GM12878 (cell line): ENCODE data around the gene CRX. TPM values are rescaled to one million over a fixed set of nuclear protein-coding genes. Genes with fewer than 3 reads are reported as not detected.

ENCODE experiments used
- ATAC-seq: fragments of 200-7000 bp; cut with Tn5 transposase; 3 replicates; pipeline ENCODE4 v1.9.1; 2020; ENCODE audit warnings: mild to moderate bottlenecking, moderate library complexity
- Bru-seq: library from RNA; stranded (reverse); fragments of 400-500 nt; gene quantifications from one replicate; lab custom pipeline; 2021; lab: Mats Ljungman, UMichigan
- BruChase-seq, 2 experiments: library from RNA; stranded (reverse); fragments of 400-500 nt; gene quantifications; one replicate each; lab custom pipeline; 2021; lab: Mats Ljungman, UMichigan
- BruUV-seq: library from RNA; stranded (reverse); fragments of 400-500 nt; replicated peaks from 2 replicates; lab custom pipeline; 2021; lab: Mats Ljungman, UMichigan
- CTCF ChIA-PET: fragments of 300-600 bp; sonication (Branson Sonifier 250); formaldehyde crosslinking; extraction: SDS; loops from one replicate; lab custom pipeline; 2021; ENCODE audit warnings: inconsistent platforms; lab: Yijun Ruan, JAX
- POLR2A ChIA-PET: fragments of 350-600 bp; formaldehyde crosslinking; extraction: SDS; loops from one replicate; lab custom pipeline; 2021; ENCODE audit warnings: inconsistent platforms; lab: Charles Lee
- RAD21 ChIA-PET: fragments of 300-600 bp; sonication (Branson Sonifier 250); formaldehyde crosslinking; loops from one replicate; lab custom pipeline; 2023; ENCODE audit warnings: antibody characterized with exemption; ENCODE audit not compliant: unreplicated experiment; lab: Charles Lee
- SMC1A ChIA-PET: fragments of 300-600 bp; sonication (Branson Sonifier 250); formaldehyde crosslinking; loops from one replicate; lab custom pipeline; 2023; ENCODE audit not compliant: unreplicated experiment, uncharacterized antibody; lab: Charles Lee
- DNase-seq: peaks from one replicate; pipeline ENCODE4 v3.0.0-alpha.2; 2011; ENCODE audit warnings: low read depth, low spot score
- FAIRE-seq: peaks from 3 replicates; lab custom pipeline; 2011; peaks lifted over from hg19 to GRCh38; lab: Jason Lieb, UNC
- H2AFZ ChIP-seq: 2 replicates; pipeline ENCODE4 v1.6.0; 2011; ENCODE audit warnings: low read depth, low read length, control low read depth; ENCODE audit not compliant: control insufficient read depth
- H3K27ac ChIP-seq: 2 replicates; pipeline ENCODE4 v1.5.1; 2011; ENCODE audit warnings: control low read depth; ENCODE audit not compliant: control insufficient read depth, insufficient read depth
- H3K27me3 ChIP-seq, 2 experiments: replicated peaks in 1 of 2; 2 replicates each; pipeline versions ENCODE4 v1.6.0 to v1.6.1; 2011; ENCODE audit warnings: low read length in 1 of 2; ENCODE audit not compliant: control insufficient read depth in 2 of 2, insufficient read depth in 2 of 2
- H3K36me3 ChIP-seq, 2 experiments: 2 replicates each; pipeline ENCODE4 v1.5.1; 2011; ENCODE audit warnings: low read length in 1 of 2; ENCODE audit not compliant: control insufficient read depth in 2 of 2, insufficient read depth in 2 of 2
- H3K4me1 ChIP-seq: 2 replicates; pipeline ENCODE4 v1.6.1; 2011; ENCODE audit warnings: mild to moderate bottlenecking, low read length, moderate library complexity, mixed read lengths; ENCODE audit not compliant: control insufficient read depth, insufficient read depth
- H3K4me2 ChIP-seq: 2 replicates; pipeline ENCODE4 v1.6.0; 2011; ENCODE audit warnings: control low read depth; ENCODE audit not compliant: control insufficient read depth, insufficient read depth
- H3K4me3 ChIP-seq: fragments of 200-600 bp; sonication (generic); 2 replicates; pipeline ENCODE4 v1.5.1; 2016
- H3K79me2 ChIP-seq: 2 replicates; pipeline ENCODE4 v1.6.0; 2011; ENCODE audit warnings: low read length; ENCODE audit not compliant: control insufficient read depth, insufficient read depth
- H3K9ac ChIP-seq: 2 replicates; pipeline ENCODE4 v1.8.0; 2011; ENCODE audit warnings: low read length, control low read depth, mixed read lengths; ENCODE audit not compliant: control insufficient read depth, insufficient read depth
- H3K9me3 ChIP-seq: replicated peaks from 3 replicates; pipeline ENCODE4 v1.5.1; 2011; ENCODE audit warnings: mild to moderate bottlenecking, low read length; ENCODE audit not compliant: control insufficient read depth, insufficient read depth
- H4K20me1 ChIP-seq: 2 replicates; pipeline ENCODE4 v1.6.0; 2011; ENCODE audit not compliant: control insufficient read depth, insufficient read depth
- BMI1 ChIP-seq: fragments of 450-650 bp; IDR thresholded peaks from 2 replicates; pipeline ENCODE4 v1.6.1; 2016; ENCODE audit warnings: mild to moderate bottlenecking, moderate library complexity, borderline replicate concordance
- CHD2 ChIP-seq: IDR thresholded peaks from 2 replicates; pipeline ENCODE4 v1.6.1; 2011; ENCODE audit warnings: low read depth, low read length, improper control_type of control experiment, borderline replicate concordance
- FOXM1 ChIP-seq: IDR thresholded peaks from 2 replicates; pipeline ENCODE4 v1.6.1; 2012; ENCODE audit warnings: low read depth, mild to moderate bottlenecking, inconsistent platforms, low read length, moderate library complexity
- MXI1 ChIP-seq: fragments of 150-350 bp; IDR thresholded peaks from 2 replicates; pipeline ENCODE4 v1.6.1; 2011; ENCODE audit warnings: low read depth, mild to moderate bottlenecking, inconsistent platforms, low read length, improper control_type of control experiment
- PML ChIP-seq: IDR thresholded peaks from 2 replicates; pipeline ENCODE4 v1.6.1; 2012; ENCODE audit warnings: low read length, inconsistent platforms
- RB1 ChIP-seq: fragments of 450-650 bp; formaldehyde crosslinking; IDR thresholded peaks from 2 replicates; pipeline ENCODE4 v1.6.1; 2017; ENCODE audit warnings: mild to moderate bottlenecking, borderline replicate concordance
- USF2 ChIP-seq: IDR thresholded peaks from 2 replicates; pipeline ENCODE4 v1.6.1; 2011; ENCODE audit warnings: low read depth, low read length, improper control_type of control experiment, borderline replicate concordance
- YBX1 ChIP-seq: fragments of 450-650 bp; IDR thresholded peaks from 2 replicates; pipeline ENCODE4 v1.6.1; 2016; ENCODE audit warnings: antibody characterized with exemption
- ZNF207 ChIP-seq: fragments of 450-650 bp; IDR thresholded peaks from 2 replicates; pipeline ENCODE4 v1.6.1; 2014; ENCODE audit warnings: antibody characterized with exemption, mild to moderate bottlenecking, borderline replicate concordance
- ZNF217 ChIP-seq: fragments of 450-650 bp; IDR thresholded peaks from 2 replicates; pipeline ENCODE4 v1.6.1; 2017; ENCODE audit warnings: antibody characterized with exemption, mild to moderate bottlenecking
- WGBS: methylation state at CpG from one replicate; pipeline ENCODE4 v1.1.6; 2016; ENCODE audit warnings: low lambda C conversion rate; ENCODE audit not compliant: insufficient replicate concordance, insufficient coverage; ENCODE audit errors: missing lambda C conversion rate; 5-methylcytosine and 5-hydroxymethylcytosine counted together
- in situ Hi-C: fragments of 300-500 bp; cut with MboI; formaldehyde crosslinking; loops from 9 replicates; pipeline ENCODE4 v1.14.3; 2018; ENCODE audit warnings: mixed read lengths
- intact Hi-C: fragments of 100-400 bp; cut with micrococcal nuclease; formaldehyde crosslinking; loops from one replicate; pipeline ENCODE4 v1.14.2; 2022; ENCODE audit not compliant: unreplicated experiment
- long read RNA-seq, 2 experiments: library from polyadenylated mRNA; unstranded; transcript quantifications; one replicate each; pipeline ENCODE4 v2.0.0, GENCODE V29; 2019 to 2020
- polyA minus RNA-seq, 3 experiments: library from RNA; depleted of rRNA, polyadenylated mRNA; stranded (reverse); fragments of >200 nt; gene quantifications; 2 replicates each; pipeline ENCODE4 v1.2.3, GENCODE V29; 2011
- polyA plus RNA-seq, 11 experiments: library from polyadenylated mRNA; depleted of rRNA in 4 of 11; unstranded in 6 of 11; stranded (reverse) in 5 of 11; fragments of >200 nt; fragmentation: Nextera tagmentation in 4 of 11; fragmentation: Illumina TruSeq in 1 of 11; extraction: Ambion mirVana in 4 of 11; extraction: Trizol in 1 of 11; gene quantifications; 1 replicate in 1 of 11; 2 replicates in 10 of 11; pipeline versions ENCODE4 v1.2.1 to v1.2.3, GENCODE V29; 2011 to 2016; ENCODE audit warnings: inconsistent platforms in 2 of 11, missing spikeins in 2 of 11, low read depth in 1 of 11
- total RNA-seq, 4 experiments: library from RNA; depleted of rRNA in 3 of 4; stranded (reverse); fragments of >200 nt in 3 of 4; fragmentation: Illumina TruSeq in 1 of 4; extraction: Trizol in 1 of 4; gene quantifications; 2 replicates each; pipeline versions ENCODE4 v1.2.1 to v1.2.3, GENCODE V29; 2013 to 2021
- TF ChIP-seq, protein P1 (sequence below): fragments of 150-350 bp; IDR thresholded peaks from 2 replicates; pipeline ENCODE4 v1.6.1; 2016; ENCODE audit warnings: low read depth, low read length
- TF ChIP-seq, protein P2 (sequence below): IDR thresholded peaks from 2 replicates; pipeline ENCODE4 v1.6.1; 2012; ENCODE audit warnings: low read depth, low read length, improper control_type of control experiment
- TF ChIP-seq, protein P3 (sequence below): fragments of 450-650 bp; IDR thresholded peaks from 2 replicates; pipeline ENCODE4 v1.6.1; 2018; ENCODE audit warnings: borderline replicate concordance, mild to moderate bottlenecking; ENCODE audit not compliant: partially characterized antibody

The CRX gene
- not detected in 2 replicates for total RNA-seq (2013; cell fraction: nucleolus; rRNA removed)
- total RNA-seq (2014; rRNA removed), result not detected in 2 replicates
- not detected in 2 replicates for total RNA-seq (2014; rRNA removed; fragmentation: Illumina TruSeq; extraction: Trizol)
- total RNA-seq (2021), result not detected in 2 replicates
- not detected for polyA plus RNA-seq (2011; ENCODE audit: low read depth)
- polyA plus RNA-seq (2011; rRNA removed), result not detected in 2 replicates
- not detected in 2 replicates for polyA plus RNA-seq (2011; cell fraction: cytosol; rRNA removed)
- polyA plus RNA-seq (2011; cell fraction: nucleus; rRNA removed), result not detected in 2 replicates
- not detected in 2 replicates for polyA plus RNA-seq (2012)
- polyA plus RNA-seq (2014; fragmentation: Illumina TruSeq; extraction: Trizol), result not detected in 2 replicates
- polyA plus RNA-seq (2014; fragmentation: Nextera tagmentation; extraction: Ambion mirVana), result not detected
- polyA plus RNA-seq (2014; rRNA removed), result not detected in 2 replicates
- not detected for polyA plus RNA-seq (2016; fragmentation: Nextera tagmentation; extraction: Ambion mirVana)
- polyA minus RNA-seq (2011; rRNA and poly(A)+ RNA removed), result not detected in 2 replicates
- polyA minus RNA-seq (2011; cell fraction: cytosol; rRNA and poly(A)+ RNA removed), result not detected in 2 replicates
- polyA minus RNA-seq (2011; cell fraction: nucleus; rRNA and poly(A)+ RNA removed), result not detected in 2 replicates
- not detected for Bru-seq, nascent RNA
- not detected for BruChase-seq, experiment 1, labeled RNA remaining after a 6-hour chase
- not detected for BruChase-seq, experiment 2, labeled RNA remaining after a 2-hour chase
- long read RNA-seq, experiment 1, result 0 reads
- long read RNA-seq, experiment 2, result 0 reads

DNA sequence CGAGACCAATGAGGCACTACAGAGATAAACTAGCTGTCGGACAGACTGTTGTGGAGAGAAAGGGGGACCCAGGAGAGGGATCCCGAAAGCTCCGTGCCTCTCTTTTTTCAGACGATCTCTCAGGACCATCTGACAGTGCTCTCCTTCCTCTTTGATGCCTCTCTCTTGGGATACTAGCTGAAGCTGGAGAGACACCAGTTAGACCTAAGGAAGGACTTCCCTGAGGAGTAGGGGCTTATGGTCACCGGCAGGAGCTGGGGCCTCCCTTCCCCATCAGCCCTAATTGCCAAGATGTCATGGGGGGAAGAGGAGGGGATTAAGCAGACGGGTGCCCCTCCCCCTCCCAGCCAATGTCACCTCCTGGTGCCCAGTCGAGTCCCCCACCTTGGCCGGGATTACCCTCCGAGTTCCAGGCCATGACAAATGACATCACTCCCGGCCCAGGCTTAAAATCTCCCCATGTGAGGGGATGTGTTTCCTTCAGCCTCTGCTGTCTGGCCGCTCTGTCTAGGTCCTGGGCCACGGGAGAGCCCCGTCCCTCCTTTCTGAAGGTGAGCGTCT is at the start of gene CRX:
Gene CRX (plus strand): TSS at position 478 of the 561 bp plus-strand sequence. CDS start 12,507 bp downstream, outside the sequence.
- no peaks in the 10 kb centered on the region; a peak in 3 of 4 replicates for H3K27me3 ChIP-seq
- intact Hi-C loops, result no loop called here
- no peak within 1 kb of the TSS for H3K4me2 ChIP-seq
- no TSS peak for BruUV-seq
- H4K20me1 ChIP-seq, result no peaks in the 10 kb centered on the region
- no peak within 1 kb of the TSS for H3K9ac ChIP-seq
- peaks cover 4% of the 10 kb centered on the region; the same call in 1 of the 2 replicates for H3K4me1 ChIP-seq
- no peak within 1 kb of the TSS for H3K27ac ChIP-seq
- H3K4me3 ChIP-seq, result no peak within 1 kb of the TSS
- H3K9me3 ChIP-seq, result no peaks in the 10 kb centered on the region
- FAIRE-seq (no peak), DNase-seq (no peak), ATAC-seq (no peak)
- ChIA-PET POLR2A (no interaction called here), SMC1A (no interaction called here), RAD21 (no interaction called here), CTCF (interaction anchor here (1.0 kb wide), 1 partner anchor 28 kb away, joined by 4 read pairs; no protein-coding TSS in a partner anchor)
- no peak within 1 kb of the TSS for H2AFZ ChIP-seq
- in situ Hi-C loops, result no loop called here
- 14% methylated on average over 15 of the region's 15 CpGs for WGBS
- H3K79me2 ChIP-seq, result no peaks in the 10 kb centered on the region
- no peaks in the 10 kb centered on the region for H3K36me3 ChIP-seq
- TF ChIP-seq PML (no peak), YBX1 (no peak), MXI1 (no peak), ZNF207 (no peak), FOXM1 (no peak), ZNF217 (no peak), RB1 (no peak), USF2 (no peak), BMI1 (no peak), CHD2 (no peak)
- TF ChIP-seq, protein P1, sequence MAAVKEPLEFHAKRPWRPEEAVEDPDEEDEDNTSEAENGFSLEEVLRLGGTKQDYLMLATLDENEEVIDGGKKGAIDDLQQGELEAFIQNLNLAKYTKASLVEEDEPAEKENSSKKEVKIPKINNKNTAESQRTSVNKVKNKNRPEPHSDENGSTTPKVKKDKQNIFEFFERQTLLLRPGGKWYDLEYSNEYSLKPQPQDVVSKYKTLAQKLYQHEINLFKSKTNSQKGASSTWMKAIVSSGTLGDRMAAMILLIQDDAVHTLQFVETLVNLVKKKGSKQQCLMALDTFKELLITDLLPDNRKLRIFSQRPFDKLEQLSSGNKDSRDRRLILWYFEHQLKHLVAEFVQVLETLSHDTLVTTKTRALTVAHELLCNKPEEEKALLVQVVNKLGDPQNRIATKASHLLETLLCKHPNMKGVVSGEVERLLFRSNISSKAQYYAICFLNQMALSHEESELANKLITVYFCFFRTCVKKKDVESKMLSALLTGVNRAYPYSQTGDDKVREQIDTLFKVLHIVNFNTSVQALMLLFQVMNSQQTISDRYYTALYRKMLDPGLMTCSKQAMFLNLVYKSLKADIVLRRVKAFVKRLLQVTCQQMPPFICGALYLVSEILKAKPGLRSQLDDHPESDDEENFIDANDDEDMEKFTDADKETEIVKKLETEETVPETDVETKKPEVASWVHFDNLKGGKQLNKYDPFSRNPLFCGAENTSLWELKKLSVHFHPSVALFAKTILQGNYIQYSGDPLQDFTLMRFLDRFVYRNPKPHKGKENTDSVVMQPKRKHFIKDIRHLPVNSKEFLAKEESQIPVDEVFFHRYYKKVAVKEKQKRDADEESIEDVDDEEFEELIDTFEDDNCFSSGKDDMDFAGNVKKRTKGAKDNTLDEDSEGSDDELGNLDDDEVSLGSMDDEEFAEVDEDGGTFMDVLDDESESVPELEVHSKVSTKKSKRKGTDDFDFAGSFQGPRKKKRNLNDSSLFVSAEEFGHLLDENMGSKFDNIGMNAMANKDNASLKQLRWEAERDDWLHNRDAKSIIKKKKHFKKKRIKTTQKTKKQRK, result no peak
- TF ChIP-seq, protein P2, sequence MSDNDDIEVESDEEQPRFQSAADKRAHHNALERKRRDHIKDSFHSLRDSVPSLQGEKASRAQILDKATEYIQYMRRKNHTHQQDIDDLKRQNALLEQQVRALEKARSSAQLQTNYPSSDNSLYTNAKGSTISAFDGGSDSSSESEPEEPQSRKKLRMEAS, result no peak
- TF ChIP-seq, protein P3, sequence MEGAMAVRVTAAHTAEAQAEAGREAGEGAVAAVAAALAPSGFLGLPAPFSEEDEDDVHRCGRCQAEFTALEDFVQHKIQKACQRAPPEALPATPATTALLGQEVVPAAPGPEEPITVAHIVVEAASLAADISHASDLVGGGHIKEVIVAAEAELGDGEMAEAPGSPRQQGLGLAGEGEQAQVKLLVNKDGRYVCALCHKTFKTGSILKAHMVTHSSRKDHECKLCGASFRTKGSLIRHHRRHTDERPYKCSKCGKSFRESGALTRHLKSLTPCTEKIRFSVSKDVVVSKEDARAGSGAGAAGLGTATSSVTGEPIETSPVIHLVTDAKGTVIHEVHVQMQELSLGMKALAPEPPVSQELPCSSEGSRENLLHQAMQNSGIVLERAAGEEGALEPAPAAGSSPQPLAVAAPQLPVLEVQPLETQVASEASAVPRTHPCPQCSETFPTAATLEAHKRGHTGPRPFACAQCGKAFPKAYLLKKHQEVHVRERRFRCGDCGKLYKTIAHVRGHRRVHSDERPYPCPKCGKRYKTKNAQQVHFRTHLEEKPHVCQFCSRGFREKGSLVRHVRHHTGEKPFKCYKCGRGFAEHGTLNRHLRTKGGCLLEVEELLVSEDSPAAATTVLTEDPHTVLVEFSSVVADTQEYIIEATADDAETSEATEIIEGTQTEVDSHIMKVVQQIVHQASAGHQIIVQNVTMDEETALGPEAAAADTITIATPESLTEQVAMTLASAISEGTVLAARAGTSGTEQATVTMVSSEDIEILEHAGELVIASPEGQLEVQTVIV, result no peak
